GM12878 (cell line): ENCODE measurements around the gene TVP23C. TPM values are rescaled to one million over a fixed set of nuclear protein-coding genes. Genes with fewer than 3 reads are reported as not detected.
A peak's percentile ranks its signal among the peaks of the same experiment; 100 is the strongest.

Experiments
- ATAC-seq: fragments of 200-7000 bp; cut with Tn5 transposase; 3 replicates; pipeline ENCODE4 v1.9.1; 2020; ENCODE audit warnings: mild to moderate bottlenecking, moderate library complexity
- BruUV-seq: library from RNA; stranded (reverse); fragments of 400-500 nt; replicated peaks from 2 replicates; lab custom pipeline; 2021; lab: Mats Ljungman, UMichigan
- CTCF ChIA-PET: fragments of 300-600 bp; sonication (Branson Sonifier 250); formaldehyde crosslinking; extraction: SDS; loops from one replicate; lab custom pipeline; 2021; ENCODE audit warnings: inconsistent platforms; lab: Yijun Ruan, JAX
- POLR2A ChIA-PET: fragments of 350-600 bp; formaldehyde crosslinking; extraction: SDS; loops from one replicate; lab custom pipeline; 2021; ENCODE audit warnings: inconsistent platforms; lab: Charles Lee
- RAD21 ChIA-PET: fragments of 300-600 bp; sonication (Branson Sonifier 250); formaldehyde crosslinking; loops from one replicate; lab custom pipeline; 2023; ENCODE audit warnings: antibody characterized with exemption; ENCODE audit not compliant: unreplicated experiment; lab: Charles Lee
- SMC1A ChIA-PET: fragments of 300-600 bp; sonication (Branson Sonifier 250); formaldehyde crosslinking; loops from one replicate; lab custom pipeline; 2023; ENCODE audit not compliant: unreplicated experiment, uncharacterized antibody; lab: Charles Lee
- DNase-seq: peaks from one replicate; pipeline ENCODE4 v3.0.0-alpha.2; 2011; ENCODE audit warnings: low read depth, low spot score
- FAIRE-seq: peaks from 3 replicates; lab custom pipeline; 2011; peaks lifted over from hg19 to GRCh38; lab: Jason Lieb, UNC
- H2AFZ ChIP-seq: 2 replicates; pipeline ENCODE4 v1.6.0; 2011; ENCODE audit warnings: low read depth, low read length, control low read depth; ENCODE audit not compliant: control insufficient read depth
- H3K27ac ChIP-seq: 2 replicates; pipeline ENCODE4 v1.5.1; 2011; ENCODE audit warnings: control low read depth; ENCODE audit not compliant: control insufficient read depth, insufficient read depth
- H3K27me3 ChIP-seq, 2 experiments: replicated peaks in 1 of 2; 2 replicates each; pipeline versions ENCODE4 v1.6.0 to v1.6.1; 2011; ENCODE audit warnings: low read length in 1 of 2; ENCODE audit not compliant: control insufficient read depth in 2 of 2, insufficient read depth in 2 of 2
- H3K36me3 ChIP-seq, 2 experiments: 2 replicates each; pipeline ENCODE4 v1.5.1; 2011; ENCODE audit warnings: low read length in 1 of 2; ENCODE audit not compliant: control insufficient read depth in 2 of 2, insufficient read depth in 2 of 2
- H3K4me1 ChIP-seq: 2 replicates; pipeline ENCODE4 v1.6.1; 2011; ENCODE audit warnings: mild to moderate bottlenecking, low read length, moderate library complexity, mixed read lengths; ENCODE audit not compliant: control insufficient read depth, insufficient read depth
- H3K4me2 ChIP-seq: 2 replicates; pipeline ENCODE4 v1.6.0; 2011; ENCODE audit warnings: control low read depth; ENCODE audit not compliant: control insufficient read depth, insufficient read depth
- H3K4me3 ChIP-seq: fragments of 200-600 bp; sonication (generic); 2 replicates; pipeline ENCODE4 v1.5.1; 2016
- H3K79me2 ChIP-seq: 2 replicates; pipeline ENCODE4 v1.6.0; 2011; ENCODE audit warnings: low read length; ENCODE audit not compliant: control insufficient read depth, insufficient read depth
- H3K9ac ChIP-seq: 2 replicates; pipeline ENCODE4 v1.8.0; 2011; ENCODE audit warnings: low read length, control low read depth, mixed read lengths; ENCODE audit not compliant: control insufficient read depth, insufficient read depth
- H3K9me3 ChIP-seq: replicated peaks from 3 replicates; pipeline ENCODE4 v1.5.1; 2011; ENCODE audit warnings: mild to moderate bottlenecking, low read length; ENCODE audit not compliant: control insufficient read depth, insufficient read depth
- H4K20me1 ChIP-seq: 2 replicates; pipeline ENCODE4 v1.6.0; 2011; ENCODE audit not compliant: control insufficient read depth, insufficient read depth
- BACH1 ChIP-seq: fragments of 450-650 bp; IDR thresholded peaks from 2 replicates; pipeline ENCODE4 v1.6.1; 2017; ENCODE audit warnings: mild to moderate bottlenecking, borderline replicate concordance
- CHD2 ChIP-seq: IDR thresholded peaks from 2 replicates; pipeline ENCODE4 v1.6.1; 2011; ENCODE audit warnings: low read depth, low read length, improper control_type of control experiment, borderline replicate concordance
- FOXM1 ChIP-seq: IDR thresholded peaks from 2 replicates; pipeline ENCODE4 v1.6.1; 2012; ENCODE audit warnings: low read depth, mild to moderate bottlenecking, inconsistent platforms, low read length, moderate library complexity
- HCFC1 ChIP-seq: fragments of 150-350 bp; IDR thresholded peaks from 2 replicates; pipeline ENCODE4 v1.6.1; 2014; ENCODE audit warnings: low read length
- MYB ChIP-seq: fragments of 150-350 bp; IDR thresholded peaks from 2 replicates; pipeline ENCODE4 v1.6.1; 2014; ENCODE audit warnings: mild to moderate bottlenecking, low read depth, low read length, borderline replicate concordance
- NFIC ChIP-seq: IDR thresholded peaks from 2 replicates; pipeline ENCODE4 v1.6.1; 2012; ENCODE audit warnings: low read depth, mild to moderate bottlenecking, inconsistent platforms, low read length, moderate library complexity
- NKRF ChIP-seq: fragments of 450-650 bp; conservative IDR thresholded peaks from 2 replicates; pipeline ENCODE4 v1.6.1; 2017; ENCODE audit warnings: mild to moderate bottlenecking, moderate library complexity
- NR2C2 ChIP-seq: IDR thresholded peaks from 2 replicates; pipeline ENCODE4 v1.6.1; 2011; ENCODE audit warnings: borderline replicate concordance, low read depth; ENCODE audit not compliant: control insufficient read depth, insufficient read length
- PRDM15 ChIP-seq: fragments of 450-650 bp; formaldehyde crosslinking; IDR thresholded peaks from 2 replicates; pipeline ENCODE4 v1.4.0; 2020; ENCODE audit warnings: mild to moderate bottlenecking, moderate library complexity
- SIX5 ChIP-seq: IDR thresholded peaks from 2 replicates; pipeline ENCODE4 v1.6.1; 2011; ENCODE audit warnings: mild to moderate bottlenecking, low read depth, low read length, moderate library complexity; ENCODE audit not compliant: severe bottlenecking
- STAT1 ChIP-seq: fragments of 450-650 bp; conservative IDR thresholded peaks from 2 replicates; pipeline ENCODE4 v1.6.1; 2014; ENCODE audit warnings: antibody characterized with exemption, mild to moderate bottlenecking
- USF2 ChIP-seq: IDR thresholded peaks from 2 replicates; pipeline ENCODE4 v1.6.1; 2011; ENCODE audit warnings: low read depth, low read length, improper control_type of control experiment, borderline replicate concordance
- YY1 ChIP-seq: IDR thresholded peaks from 2 replicates; pipeline ENCODE4 v1.6.1; 2011; ENCODE audit warnings: low read depth, mild to moderate bottlenecking, low read length
- ZBTB33 ChIP-seq: fragments of 450-650 bp; IDR thresholded peaks from 2 replicates; pipeline ENCODE4 v1.6.1; 2017; ENCODE audit warnings: mild to moderate bottlenecking
- ZNF622 ChIP-seq: fragments of 450-650 bp; IDR thresholded peaks from 2 replicates; pipeline ENCODE4 v1.6.1; 2017; ENCODE audit warnings: mild to moderate bottlenecking, inconsistent platforms
- WGBS: methylation state at CpG from one replicate; pipeline ENCODE4 v1.1.6; 2016; ENCODE audit warnings: low lambda C conversion rate; ENCODE audit not compliant: insufficient replicate concordance, insufficient coverage; ENCODE audit errors: missing lambda C conversion rate; 5-methylcytosine and 5-hydroxymethylcytosine counted together
- in situ Hi-C: fragments of 300-500 bp; cut with MboI; formaldehyde crosslinking; loops from 9 replicates; pipeline ENCODE4 v1.14.3; 2018; ENCODE audit warnings: mixed read lengths
- intact Hi-C: fragments of 100-400 bp; cut with micrococcal nuclease; formaldehyde crosslinking; loops from one replicate; pipeline ENCODE4 v1.14.2; 2022; ENCODE audit not compliant: unreplicated experiment
- polyA plus RNA-seq, 11 experiments: library from polyadenylated mRNA; depleted of rRNA in 4 of 11; unstranded in 6 of 11; stranded (reverse) in 5 of 11; fragments of >200 nt; fragmentation: Nextera tagmentation in 4 of 11; fragmentation: Illumina TruSeq in 1 of 11; extraction: Ambion mirVana in 4 of 11; extraction: Trizol in 1 of 11; gene quantifications; 1 replicate in 1 of 11; 2 replicates in 10 of 11; pipeline versions ENCODE4 v1.2.1 to v1.2.3, GENCODE V29; 2011 to 2016; ENCODE audit warnings: inconsistent platforms in 2 of 11, missing spikeins in 2 of 11, low read depth in 1 of 11
- total RNA-seq, 4 experiments: library from RNA; depleted of rRNA in 3 of 4; stranded (reverse); fragments of >200 nt in 3 of 4; fragmentation: Illumina TruSeq in 1 of 4; extraction: Trizol in 1 of 4; gene quantifications; 2 replicates each; pipeline versions ENCODE4 v1.2.1 to v1.2.3, GENCODE V29; 2013 to 2021

Gene TVP23C
- total and polyA plus RNA-seq, 10 of the 15 experiments (the other 5 are each of a cell fraction or from before 2014, with no cell fraction given) = 0.42 to 5.0 (median 2.7) TPM

- TF ChIP-seq PRDM15 (CRISPR knock-in tag) = no peak
- no peak for TF ChIP-seq FOXM1
- TF ChIP-seq BACH1 = no peak
Observed at GRCh38 chr17:15501282-15501681, 62.0 kb downstream of the TVP23C start (continued).

- H3K9ac ChIP-seq = no peak overlapping the region
- ChIA-PET CTCF (interaction anchor here (0.6 kb wide), 1 partner anchor 552 kb away, joined by 3 read pairs; no protein-coding TSS in a partner anchor), RAD21 (no interaction called here), POLR2A (no interaction called here), SMC1A (no interaction called here)
- no peaks in the 10 kb centered on the region; a peak in 1 of 4 replicates for H3K27me3 ChIP-seq
- intact Hi-C loops = no loop called here
- no peak overlapping the region for H3K4me2 ChIP-seq
- no TSS peak for BruUV-seq
- H3K36me3 ChIP-seq = no peaks in the 10 kb centered on the region
- in situ Hi-C loops = no loop called here
- no peaks in the 10 kb centered on the region for H3K9me3 ChIP-seq
- ATAC-seq = peak; percentile 59; the same call in 2 of the 3 replicates
- H3K27ac ChIP-seq = no peak overlapping the region
- WGBS = 0% methylated on average over 2 of the region's 2 CpGs
- FAIRE-seq = peak; percentile 66
- peaks cover 3% of the 10 kb centered on the region for H3K4me1 ChIP-seq
- H3K4me3 ChIP-seq = no peak overlapping the region
- no peak for DNase-seq
- no peaks in the 10 kb centered on the region for H3K79me2 ChIP-seq
- H4K20me1 ChIP-seq = no peaks in the 10 kb centered on the region
- H2AFZ ChIP-seq = peak overlapping the region; percentile 63
- TF ChIP-seq ZBTB33 = no peak
- no peak for TF ChIP-seq NFIC
- no peak for TF ChIP-seq NR2C2
- no peak for TF ChIP-seq MYB
- TF ChIP-seq ZNF622 = no peak
- TF ChIP-seq YY1 = peak; percentile 82; the same call in 1 of the 2 replicates
- TF ChIP-seq HCFC1 = peak; percentile 54
- TF ChIP-seq CHD2 = no peak
- peak; percentile 21; the same call in 1 of the 2 replicates for TF ChIP-seq USF2
- TF ChIP-seq SIX5 = peak; percentile 64
- no peak for TF ChIP-seq STAT1
- no peak for TF ChIP-seq NKRF
Observed at GRCh38 chr17:15498107-15498506, 65.2 kb downstream of the TVP23C start.
